Measurements from ENCODE around the gene VOPP1. TPM values are rescaled to one million over a fixed set of nuclear protein-coding genes. Genes with fewer than 3 reads are reported as not detected.

The VOPP1 gene
- total RNA-seq, 1 experiment from 2014 or later, result 30.3 TPM

DNA sequence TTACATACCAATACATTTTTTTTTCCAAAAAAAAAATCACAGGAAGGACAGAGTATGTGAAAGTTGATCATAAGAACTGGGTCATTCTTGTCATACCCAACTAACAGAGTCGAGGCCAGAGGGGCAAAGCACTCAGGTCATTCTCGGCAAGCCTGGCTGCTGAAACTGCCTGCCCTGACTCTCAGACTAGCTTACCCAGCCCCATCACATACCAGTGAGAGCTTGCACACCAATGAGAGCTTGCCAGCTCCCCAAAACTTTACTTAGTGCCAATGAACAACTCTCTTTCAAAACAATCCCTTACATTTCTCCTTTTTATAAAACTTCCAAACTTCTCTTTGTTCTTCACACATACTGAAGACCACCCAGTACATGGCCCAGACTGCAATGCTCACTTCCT, 48.9 kb downstream of the VOPP1 start (continued):
- TF ChIP-seq, protein P1, sequence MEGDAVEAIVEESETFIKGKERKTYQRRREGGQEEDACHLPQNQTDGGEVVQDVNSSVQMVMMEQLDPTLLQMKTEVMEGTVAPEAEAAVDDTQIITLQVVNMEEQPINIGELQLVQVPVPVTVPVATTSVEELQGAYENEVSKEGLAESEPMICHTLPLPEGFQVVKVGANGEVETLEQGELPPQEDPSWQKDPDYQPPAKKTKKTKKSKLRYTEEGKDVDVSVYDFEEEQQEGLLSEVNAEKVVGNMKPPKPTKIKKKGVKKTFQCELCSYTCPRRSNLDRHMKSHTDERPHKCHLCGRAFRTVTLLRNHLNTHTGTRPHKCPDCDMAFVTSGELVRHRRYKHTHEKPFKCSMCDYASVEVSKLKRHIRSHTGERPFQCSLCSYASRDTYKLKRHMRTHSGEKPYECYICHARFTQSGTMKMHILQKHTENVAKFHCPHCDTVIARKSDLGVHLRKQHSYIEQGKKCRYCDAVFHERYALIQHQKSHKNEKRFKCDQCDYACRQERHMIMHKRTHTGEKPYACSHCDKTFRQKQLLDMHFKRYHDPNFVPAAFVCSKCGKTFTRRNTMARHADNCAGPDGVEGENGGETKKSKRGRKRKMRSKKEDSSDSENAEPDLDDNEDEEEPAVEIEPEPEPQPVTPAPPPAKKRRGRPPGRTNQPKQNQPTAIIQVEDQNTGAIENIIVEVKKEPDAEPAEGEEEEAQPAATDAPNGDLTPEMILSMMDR (IDR thresholded peaks at IDR 0.05 in 2 of 3, conservative IDR thresholded peaks at IDR 0.05 in 1 of 3; ENCODE audit: borderline replicate concordance in 1 of 3, insufficient read depth in 1 of 3, low read depth in 2 of 3, low read length in 2 of 3), result no peak

DNA sequence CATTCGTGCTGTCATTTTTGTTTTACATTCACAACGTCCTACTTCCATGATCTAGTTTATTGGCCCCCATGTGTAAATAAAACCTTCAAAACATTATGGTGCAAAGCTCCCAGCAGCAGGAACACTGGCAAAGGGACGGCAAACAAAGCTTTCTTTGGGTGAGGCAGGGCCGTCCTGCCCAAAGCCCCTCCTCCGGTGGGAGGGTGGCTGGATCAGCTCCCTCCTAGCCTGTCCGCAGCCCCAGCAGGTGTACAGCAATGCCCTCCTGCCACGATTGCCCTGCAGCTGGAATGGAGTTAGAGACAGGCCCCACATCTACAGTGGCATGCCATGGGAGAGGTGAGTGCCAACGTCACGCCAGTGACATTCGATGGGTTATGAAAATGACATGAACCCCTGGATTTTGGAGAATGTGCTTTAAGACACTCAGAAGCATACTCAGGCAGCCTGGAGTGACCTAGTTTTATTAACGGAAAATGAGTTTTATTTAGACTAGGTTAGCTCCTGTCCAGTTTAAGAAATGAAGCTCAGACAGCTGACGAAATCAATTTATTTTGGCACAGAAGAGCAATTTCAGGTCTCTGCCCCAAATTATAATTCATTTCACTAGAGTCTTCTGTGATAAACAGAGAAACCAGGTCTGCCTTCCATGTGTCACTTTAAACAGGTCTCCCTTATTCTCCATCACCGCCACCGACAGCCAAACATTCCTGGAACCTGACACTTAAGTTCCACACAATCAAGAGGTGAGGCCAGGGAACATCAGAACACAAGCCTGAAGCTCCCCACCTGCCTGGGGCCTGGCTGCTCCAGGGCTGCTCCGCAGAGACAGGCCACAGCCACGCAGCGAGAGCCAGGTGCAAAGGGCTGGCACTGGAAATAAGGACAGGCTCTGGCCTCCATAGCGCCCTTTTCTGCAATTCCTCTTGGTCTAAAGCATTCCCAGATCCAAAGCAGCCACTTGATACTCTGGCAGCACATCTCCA, 50.1 kb downstream of the VOPP1 start:
- H3K4me2 ChIP-seq (ENCODE audit: low read length), result no peak overlapping the region
- ChIA-PET CTCF (no interaction called here), POLR2A (no interaction called here), RAD21 (ENCODE audit: low non-redundant PET in 1 of 2, low total read pairs in 2 of 2, uncharacterized antibody in 2 of 2, unreplicated experiment in 2 of 2) (no interaction called here)
- H4K20me1 ChIP-seq (ENCODE audit: insufficient read depth), result no peaks in the 10 kb centered on the region
- no peaks in the 10 kb centered on the region for H3K4me1 ChIP-seq (ENCODE audit: control insufficient read depth in 1 of 2, insufficient read depth in 2 of 2, low read length in 2 of 2)
- H3K27ac ChIP-seq (ENCODE audit: low read depth, low read length), result no peak overlapping the region
- H3K4me3 ChIP-seq (replicated peaks in 1 of 2; ENCODE audit: low read depth in 1 of 2, low read length in 2 of 2), result no peak overlapping the region
- intact Hi-C loops (cut with micrococcal nuclease), result no loop called here
- no peak overlapping the region for H3K9ac ChIP-seq (ENCODE audit: low read length)
- no peak for TF ChIP-seq ZNF274 (IDR thresholded peaks at IDR 0.05; ENCODE audit: low read depth, low read length)
- TF ChIP-seq SIN3A (IDR thresholded peaks at IDR 0.05; ENCODE audit: low read depth), result no peak
- TF ChIP-seq EGR1 (IDR thresholded peaks at IDR 0.05; ENCODE audit: low read depth), result no peak
- no peak overlapping the region for H2AFZ ChIP-seq (ENCODE audit: low read depth, low read length, poor library complexity, severe bottlenecking)
- BruUV-seq (replicated peaks), result no TSS peak
- no peak for DNase-seq (ENCODE audit: low read depth, low spot score)
- no peaks in the 10 kb centered on the region for H3K9me3 ChIP-seq (ENCODE audit: control insufficient read depth in 1 of 2, insufficient read depth in 1 of 2, low read depth in 1 of 2, low read length in 2 of 2)
- no peaks in the 10 kb centered on the region for H3K9me2 ChIP-seq (ENCODE audit: insufficient read depth)
- no peak for ATAC-seq
- H3K27me3 ChIP-seq (ENCODE audit: insufficient read depth, low read length), result no peaks in the 10 kb centered on the region
- H3K36me3 ChIP-seq (ENCODE audit: control insufficient read depth in 1 of 2, insufficient read depth in 2 of 2, low read length in 2 of 2), result peaks cover under 1 to 3% of the 10 kb centered on the region in 2 experiments; a peak in 1 of 4 replicates
- no peaks in the 10 kb centered on the region for H3K79me2 ChIP-seq (ENCODE audit: insufficient read depth, low read length)

All from HCT116 (cell line).